HG03378 (cell line): ENCODE measurements around the gene AURKB.
A peak's percentile ranks its signal among the peaks of the same experiment; 100 is the strongest.
"Not testable (repeated sequence)": the region's sequence is repeated elsewhere in the genome, so short reads cannot be mapped to it uniquely, and the experiment has no call there.

ENCODE experiments used
- ATAC-seq: cut with Tn5 transposase; IDR thresholded peaks from one replicate; pipeline ENCODE4 v1.9.1; 2021; ENCODE audit warnings: mild to moderate bottlenecking, moderate library complexity; ENCODE audit not compliant: unreplicated experiment

AURKB gene

GRCh38 chr17:8225813-8226535 is 15.6 kb upstream of the AURKB start:
- no peak for ATAC-seq

- ATAC-seq: no peak
Observed at GRCh38 chr17:8224891-8225812, 14.8 kb upstream of the AURKB start.

- ATAC-seq: no peak
Observed at GRCh38 chr17:8223356-8224126, 13.2 kb upstream of the AURKB start.

GRCh38 chr17:8222630-8223355 is 12.4 kb upstream of the AURKB start:
- peak; percentile 34 for ATAC-seq

- peak; percentile 29 for ATAC-seq
Observed at GRCh38 chr17:8222380-8222629, 11.9 kb upstream of the AURKB start.

GRCh38 chr17:8221663-8222379 is 11.4 kb upstream of the AURKB start:
- peak; percentile 45 for ATAC-seq

GRCh38 chr17:8220783-8221662 is 10.6 kb upstream of the AURKB start:
- no peak for ATAC-seq

GRCh38 chr17:8214000-8214399 is 3.6 kb upstream of the AURKB start:
- ATAC-seq: not testable (repeated sequence)

GRCh38 chr17:8212312-8213180 is 2.2 kb upstream of the AURKB start:
- ATAC-seq: no peak

- ATAC-seq: no peak
Observed at GRCh38 chr17:8210761-8211458, 535 bp upstream of the AURKB start.

- no peak for ATAC-seq
Observed at GRCh38 chr17:8206536-8206935, 3.8 kb downstream of the AURKB start.

- no peak for ATAC-seq
Observed at GRCh38 chr17:8204761-8205555, 5.4 kb downstream of the AURKB start.

- no peak for ATAC-seq
Observed at GRCh38 chr17:8192070-8192815, 18.1 kb downstream of the AURKB start.

GRCh38 chr17:8190506-8190905 is 19.9 kb downstream of the AURKB start:
- ATAC-seq: no peak

GRCh38 chr17:8189711-8190477 is 20.5 kb downstream of the AURKB start, which contains the start of gene BORCS6:
BORCS6 (minus strand) TSS chr17:8190180; CDS start chr17:8190140, 40 bp downstream.
- peak; percentile 45 for ATAC-seq
